SJSA1 (cell line): ENCODE measurements around the gene PROSER2. TPM values are rescaled to one million over a fixed set of nuclear protein-coding genes. Genes with fewer than 3 reads are reported as not detected.

Experiments
- DNase-seq, 2 experiments: peaks; one replicate each; pipeline ENCODE4 v3.0.0-alpha.2; 2015 to 2020; ENCODE audit warnings: low spot score in 2 of 2, low read depth in 1 of 2
- H3K27ac ChIP-seq: fragments of 250-450 bp; sonication (Bioruptor Pico); 2 replicates; pipeline ENCODE4 v1.5.1; 2020; ENCODE audit warnings: mild to moderate bottlenecking, moderate library complexity
- H3K27me3 ChIP-seq: fragments of 250-450 bp; sonication (Bioruptor Pico); replicated peaks from 2 replicates; pipeline ENCODE4 v1.5.1; 2020; ENCODE audit warnings: mild to moderate bottlenecking, moderate library complexity
- H3K36me3 ChIP-seq: fragments of 250-450 bp; sonication (Bioruptor Pico); 2 replicates; pipeline ENCODE4 v1.5.1; 2020; ENCODE audit warnings: mild to moderate bottlenecking
- H3K4me1 ChIP-seq: fragments of 250-450 bp; sonication (Bioruptor Pico); replicated peaks from 2 replicates; pipeline ENCODE4 v1.6.1; 2021; ENCODE audit warnings: mild to moderate bottlenecking
- H3K4me3 ChIP-seq: fragments of 250-450 bp; sonication (Bioruptor Pico); 2 replicates; pipeline ENCODE4 v1.5.1; 2020; ENCODE audit warnings: mild to moderate bottlenecking
- H3K9me3 ChIP-seq: fragments of 250-450 bp; sonication (Bioruptor Pico); replicated peaks from 2 replicates; pipeline ENCODE4 v1.5.1; 2020; ENCODE audit warnings: mild to moderate bottlenecking
- total RNA-seq: library from RNA; depleted of rRNA; stranded (reverse); fragments of >200 nt; shearing (Covaris generic); gene quantifications from 2 replicates; pipeline ENCODE4 v1.2.3, GENCODE V29; 2014

The PROSER2 gene
- total RNA-seq, 1 experiment from 2014 or later: 3.0 TPM

DNA sequence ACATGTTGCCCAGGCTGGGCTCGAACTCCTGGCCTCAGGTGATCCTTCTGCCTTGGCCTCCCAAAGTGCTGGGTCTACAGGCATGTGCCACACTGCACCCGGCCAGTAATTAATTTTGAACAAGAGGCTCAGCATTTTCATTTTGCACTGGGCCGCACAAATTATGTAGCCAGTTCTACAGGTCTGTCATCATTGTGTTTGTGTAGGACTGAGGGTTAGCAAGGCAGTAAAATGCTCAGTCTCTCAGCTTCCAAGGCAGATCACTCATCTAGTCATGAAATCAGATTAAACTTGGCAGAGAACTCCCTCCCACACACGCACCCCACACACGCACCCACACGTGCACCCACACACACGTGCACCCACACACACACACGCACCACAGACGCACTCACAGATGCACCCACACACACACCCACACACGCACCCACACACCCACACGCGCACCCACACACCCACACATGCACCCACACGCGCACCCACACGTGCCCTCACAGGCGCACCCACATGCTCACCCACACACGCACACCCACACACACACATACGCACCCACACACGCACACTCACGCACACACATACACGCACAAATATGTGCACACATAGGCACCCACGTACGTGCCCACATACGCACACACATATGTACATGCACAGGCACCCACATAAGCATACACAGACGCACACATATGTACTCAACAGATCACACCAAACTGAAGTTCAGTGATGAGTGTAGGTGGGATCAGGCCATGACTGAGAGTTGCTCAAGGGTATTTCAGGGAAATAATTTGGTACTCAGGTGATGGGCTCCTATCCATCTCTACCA is 27.8 kb upstream of the PROSER2 start:
- Histone ChIP-seq H3K4me3 (no peak overlapping the region), H3K27ac (no peak overlapping the region), H3K27me3 (no peaks in the 10 kb centered on the region), H3K4me1 (peaks cover 10% of the 10 kb centered on the region), H3K9me3 (no peaks in the 10 kb centered on the region), H3K36me3 (no peaks in the 10 kb centered on the region)
- DNase-seq: no peak

DNA sequence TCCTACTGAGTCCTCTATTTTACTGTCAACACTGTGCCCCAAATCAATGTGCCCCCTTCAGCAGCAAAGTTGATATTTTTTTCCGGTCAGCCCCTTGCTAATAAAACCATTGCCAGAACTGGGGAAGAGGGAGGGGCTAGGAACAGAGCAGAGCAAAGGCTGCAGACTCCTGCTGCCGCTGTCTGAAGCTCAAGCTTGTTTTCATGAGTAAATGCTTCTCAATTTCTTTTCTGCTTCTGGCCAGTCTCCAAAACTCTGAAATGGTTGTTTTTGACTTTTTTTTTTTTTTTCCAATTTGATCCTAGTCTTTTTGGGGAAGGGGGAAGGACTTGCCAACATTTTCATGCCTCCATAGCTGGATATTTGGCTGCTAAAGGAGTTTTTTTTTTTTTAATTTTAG is 26.7 kb upstream of the PROSER2 start:
- Histone ChIP-seq H3K27me3 (no peaks in the 10 kb centered on the region), H3K4me1 (peaks cover 10% of the 10 kb centered on the region), H3K36me3 (no peaks in the 10 kb centered on the region), H3K9me3 (no peaks in the 10 kb centered on the region), H3K4me3 (no peak overlapping the region), H3K27ac (no peak overlapping the region)
- no peak for DNase-seq

DNA sequence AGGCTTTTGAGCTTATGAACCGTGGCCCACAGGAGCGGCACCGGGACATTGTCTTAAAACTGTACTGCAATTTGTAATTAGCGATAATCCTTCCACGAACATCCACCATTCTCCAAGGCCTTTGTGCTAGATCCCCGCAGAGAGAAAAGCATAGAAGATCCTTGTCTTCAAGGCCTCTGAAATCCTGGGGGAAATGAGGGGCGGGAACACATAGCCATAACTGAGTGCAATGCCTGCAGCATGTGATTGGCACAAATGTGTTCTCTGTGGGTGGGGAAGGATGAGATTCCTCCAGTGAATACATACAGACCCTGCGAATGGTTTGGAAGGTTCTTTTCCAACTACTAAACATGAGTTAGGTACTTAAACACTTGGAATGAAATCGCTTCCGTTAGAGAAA is 25.9 kb upstream of the PROSER2 start:
- Histone ChIP-seq H3K4me1 (peaks cover 10% of the 10 kb centered on the region), H3K36me3 (no peaks in the 10 kb centered on the region), H3K4me3 (no peak overlapping the region), H3K9me3 (no peaks in the 10 kb centered on the region), H3K27ac (no peak overlapping the region), H3K27me3 (no peaks in the 10 kb centered on the region)
- no peak for DNase-seq

DNA sequence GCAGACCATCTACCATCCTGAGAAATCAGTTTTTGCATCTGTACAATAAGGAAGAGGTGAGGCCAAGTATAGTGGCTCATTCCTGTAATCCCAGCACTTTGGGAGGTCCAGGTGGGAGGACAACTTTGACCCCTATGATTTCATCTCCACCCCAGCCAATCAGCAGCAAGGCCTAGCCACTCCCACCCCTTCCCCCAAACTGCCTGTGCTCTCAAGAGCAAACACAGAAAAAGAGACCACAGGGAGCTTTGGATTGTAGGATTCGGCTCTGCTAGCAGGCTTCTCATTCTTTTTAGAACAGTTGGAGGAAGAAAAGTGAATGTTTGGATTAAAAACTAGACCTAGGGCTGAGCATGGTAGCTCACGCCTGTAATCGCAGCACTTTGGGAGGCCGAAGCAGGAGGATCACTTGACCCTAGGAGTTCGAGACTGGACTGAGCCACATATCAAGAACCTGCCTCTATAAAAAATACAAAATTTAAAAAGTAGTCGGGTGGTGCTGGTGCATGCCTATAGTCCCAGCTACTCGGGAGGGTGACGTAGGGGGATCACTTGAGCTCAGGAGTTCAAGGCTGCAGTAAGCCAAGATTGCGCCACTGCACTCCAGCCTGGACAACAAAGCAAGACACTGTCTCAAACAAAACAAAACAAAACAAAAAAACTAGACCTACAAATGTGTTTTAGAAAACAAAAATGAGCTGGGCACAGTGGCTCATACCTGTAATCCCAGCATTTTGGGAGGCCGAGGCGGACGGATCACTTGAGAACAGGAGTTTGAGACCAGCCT is 25.1 kb upstream of the PROSER2 start:
- no peak overlapping the region for H3K27ac ChIP-seq
- no peak for DNase-seq

DNA sequence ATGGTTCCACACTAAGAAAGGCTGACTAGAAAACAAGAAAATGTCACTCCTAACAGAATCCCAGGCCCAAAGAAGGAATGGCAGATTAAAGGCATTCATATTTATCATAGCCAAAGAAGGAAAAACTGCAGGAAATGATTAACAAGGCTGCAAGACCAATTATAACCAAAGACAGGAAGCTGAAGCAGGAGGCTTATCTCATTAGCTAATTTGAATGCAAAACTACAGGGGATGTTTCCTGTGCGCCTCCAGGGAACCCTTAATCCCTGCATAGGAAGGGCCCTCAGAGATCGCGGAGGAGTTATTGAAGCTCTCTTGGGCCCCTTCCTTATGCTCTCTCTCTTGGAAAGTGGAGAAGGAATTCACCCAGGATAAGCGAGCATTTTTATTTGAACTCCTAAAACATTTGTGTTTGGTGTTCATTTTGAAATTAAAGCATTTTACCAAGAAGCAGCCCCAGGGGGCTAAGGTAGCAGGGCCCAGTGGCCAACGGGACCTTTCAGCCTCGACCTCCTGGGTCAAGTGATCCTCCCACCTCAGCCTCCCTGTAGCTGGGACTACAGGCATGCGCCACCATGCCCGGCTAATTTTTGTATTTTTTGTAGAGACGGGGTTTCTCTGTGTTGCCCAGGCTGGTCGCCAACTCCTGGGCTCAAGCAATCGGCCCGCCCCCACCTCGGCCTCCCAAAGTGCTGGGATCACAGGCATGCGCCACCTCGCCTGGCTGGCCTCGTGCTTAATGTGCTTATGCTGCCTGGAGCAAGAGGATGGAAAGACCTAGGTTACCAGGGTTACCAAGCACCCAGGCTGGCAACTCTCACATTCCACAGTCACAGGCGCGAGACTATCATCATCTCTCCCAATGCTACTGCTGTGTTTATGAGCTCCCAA is 24.1 kb upstream of the PROSER2 start:
- DNase-seq: no peak
- H3K27ac ChIP-seq: no peak overlapping the region

More for the DNA sequence above, 25.1 kb upstream of the PROSER2 start:
- no peaks in the 10 kb centered on the region for H3K27me3 ChIP-seq
- H3K9me3 ChIP-seq: no peaks in the 10 kb centered on the region
- peaks cover 10% of the 10 kb centered on the region for H3K4me1 ChIP-seq
- H3K36me3 ChIP-seq: no peaks in the 10 kb centered on the region
- no peak overlapping the region for H3K4me3 ChIP-seq

DNA sequence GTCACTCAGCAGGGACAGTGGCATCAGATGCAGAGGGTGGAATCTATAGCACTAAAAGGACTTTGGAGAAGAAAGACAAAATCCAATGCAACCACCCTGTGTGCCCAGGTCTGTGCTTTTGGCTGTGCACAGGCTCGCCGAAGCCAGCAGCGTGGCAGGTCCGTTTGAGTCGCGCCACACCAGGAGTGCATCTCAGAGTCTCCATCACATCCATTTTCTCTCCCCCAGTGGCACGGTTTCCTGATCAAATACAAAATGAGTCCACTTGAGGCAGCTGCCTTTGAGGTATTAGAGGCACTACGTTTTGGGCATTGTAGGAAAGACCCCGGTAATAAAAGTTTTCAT is 23.4 kb upstream of the PROSER2 start:
- no peaks in the 10 kb centered on the region for H3K36me3 ChIP-seq
- no peaks in the 10 kb centered on the region for H3K9me3 ChIP-seq
- no peaks in the 10 kb centered on the region for H3K4me1 ChIP-seq
- no peak for DNase-seq
- H3K27ac ChIP-seq: no peak overlapping the region
- H3K4me3 ChIP-seq: no peak overlapping the region
- H3K27me3 ChIP-seq: no peaks in the 10 kb centered on the region

More for the DNA sequence above, 24.1 kb upstream of the PROSER2 start:
- H3K36me3 ChIP-seq: no peaks in the 10 kb centered on the region
- H3K4me1 ChIP-seq: peaks cover 4% of the 10 kb centered on the region
- no peaks in the 10 kb centered on the region for H3K27me3 ChIP-seq
- no peak overlapping the region for H3K4me3 ChIP-seq
- no peaks in the 10 kb centered on the region for H3K9me3 ChIP-seq

DNA sequence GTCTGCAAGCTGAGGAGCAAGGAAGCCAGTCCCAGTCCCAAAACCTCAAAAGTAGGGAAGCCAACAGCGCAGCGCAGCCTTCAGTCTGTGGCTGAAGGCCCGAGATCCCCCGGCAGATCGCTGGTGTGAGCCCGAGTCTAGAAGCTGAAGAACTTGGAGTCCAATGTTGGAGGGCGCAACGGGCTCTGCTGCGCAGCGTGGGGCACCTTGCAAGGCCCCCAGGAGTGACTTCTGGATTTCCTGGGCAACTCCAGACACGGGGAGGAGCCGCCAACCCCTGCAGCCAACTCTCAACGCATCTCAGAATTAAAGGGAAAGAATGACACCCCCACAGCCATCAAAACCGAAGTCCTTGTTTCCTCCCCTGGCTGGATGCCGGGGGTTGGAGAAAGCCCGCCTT is 18.8 kb upstream of the PROSER2 start:
- H3K4me3 ChIP-seq: no peak overlapping the region
- no peaks in the 10 kb centered on the region for H3K9me3 ChIP-seq
- no peaks in the 10 kb centered on the region for H3K36me3 ChIP-seq
- no peak for DNase-seq
- H3K4me1 ChIP-seq: no peaks in the 10 kb centered on the region
- H3K27me3 ChIP-seq: no peaks in the 10 kb centered on the region
- H3K27ac ChIP-seq: no peak overlapping the region

DNA sequence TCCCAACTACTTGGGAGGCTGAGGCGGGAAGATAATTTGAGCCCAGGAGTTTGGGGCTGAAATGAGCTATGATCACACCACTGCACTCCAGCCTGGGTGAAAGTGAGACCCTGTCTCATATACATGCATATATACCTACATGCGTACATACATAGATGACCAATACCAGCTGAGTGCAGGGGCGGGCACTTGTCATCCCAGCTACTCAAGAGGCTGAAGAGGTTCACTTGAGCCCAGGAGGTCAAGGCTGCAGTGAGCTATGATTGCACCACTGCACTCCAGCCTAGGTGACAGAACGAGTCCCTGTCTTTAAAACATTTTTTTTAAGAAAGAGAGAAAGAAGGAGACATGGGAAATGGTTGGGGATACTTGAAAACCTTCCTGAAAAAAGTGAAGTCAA is 17.4 kb upstream of the PROSER2 start:
- DNase-seq: no peak
- Histone ChIP-seq H3K27me3 (no peaks in the 10 kb centered on the region), H3K27ac (no peak overlapping the region), H3K9me3 (no peaks in the 10 kb centered on the region), H3K4me1 (peaks cover 9% of the 10 kb centered on the region), H3K4me3 (no peak overlapping the region), H3K36me3 (no peaks in the 10 kb centered on the region)

DNA sequence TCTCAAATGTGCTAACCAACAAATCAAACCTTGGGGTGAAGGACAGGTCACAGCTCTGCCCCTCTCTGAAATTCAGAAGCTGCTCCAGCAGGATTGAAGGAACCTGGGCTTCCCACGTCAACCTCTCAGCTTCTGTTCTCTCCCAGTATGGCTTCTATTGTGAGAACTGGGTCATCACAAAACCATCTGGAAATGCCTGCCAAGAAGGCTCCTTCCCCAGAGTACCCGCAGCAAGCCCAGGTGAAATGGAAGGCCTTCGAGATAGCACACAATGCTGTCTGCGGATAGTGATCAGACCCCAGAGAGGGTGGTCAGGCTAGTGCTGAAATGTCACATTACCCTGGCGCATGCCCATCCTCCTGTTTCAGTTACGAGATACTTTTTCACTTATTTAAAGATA is 16.4 kb upstream of the PROSER2 start:
- Histone ChIP-seq H3K4me3 (no peak overlapping the region), H3K9me3 (no peaks in the 10 kb centered on the region), H3K27ac (no peak overlapping the region), H3K36me3 (no peaks in the 10 kb centered on the region), H3K4me1 (peaks cover 9% of the 10 kb centered on the region), H3K27me3 (peaks cover 2% of the 10 kb centered on the region; the same call in 1 of the 2 replicates)
- no peak for DNase-seq

DNA sequence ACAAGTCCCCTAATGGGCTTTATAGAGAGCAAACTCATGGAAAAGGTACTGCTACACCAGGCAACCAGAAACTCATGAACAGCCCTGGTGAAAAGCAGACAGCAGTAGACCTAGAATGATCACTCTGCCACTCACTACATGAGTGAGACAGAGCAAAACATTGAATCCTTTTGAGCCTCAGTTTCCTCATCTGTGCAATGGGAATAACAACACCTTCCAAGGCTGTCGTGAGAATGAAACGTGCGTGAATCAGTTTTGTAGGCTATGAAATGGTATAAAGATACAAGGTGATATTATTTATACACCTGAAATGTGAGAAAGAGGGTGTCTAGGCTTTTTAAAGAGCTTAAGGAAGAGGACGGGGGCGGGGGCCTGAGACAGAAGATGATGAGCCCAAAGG is 14.3 kb upstream of the PROSER2 start:
- Histone ChIP-seq H3K9me3 (no peaks in the 10 kb centered on the region), H3K27ac (no peak overlapping the region), H3K4me1 (peaks cover 9% of the 10 kb centered on the region), H3K27me3 (peaks cover 2% of the 10 kb centered on the region; the same call in 1 of the 2 replicates), H3K4me3 (no peak overlapping the region), H3K36me3 (no peaks in the 10 kb centered on the region)
- no peak for DNase-seq

DNA sequence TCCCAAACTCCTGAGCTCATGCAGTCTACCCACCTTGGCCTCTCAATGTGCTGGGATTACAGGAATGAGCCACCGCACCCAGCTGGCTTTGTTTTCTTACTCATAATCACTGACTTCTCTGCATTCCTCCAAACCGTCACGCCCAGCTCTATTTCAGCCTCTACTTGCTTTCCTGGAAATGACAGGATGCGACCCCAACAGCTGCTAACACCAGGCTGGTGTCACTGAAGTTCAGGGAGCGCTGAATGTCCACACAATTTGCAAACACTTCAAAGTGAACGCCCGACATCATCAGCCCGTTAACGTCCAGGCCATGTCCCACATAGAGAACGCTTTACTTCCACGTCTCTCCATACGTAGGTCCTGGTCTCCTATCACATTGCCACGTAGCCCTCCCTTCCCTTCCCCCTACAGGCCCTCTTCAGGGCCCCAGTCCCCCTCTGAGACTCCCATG is 12.8 kb upstream of the PROSER2 start:
- no peak overlapping the region for H3K27ac ChIP-seq
- H3K36me3 ChIP-seq: no peaks in the 10 kb centered on the region
- H3K9me3 ChIP-seq: no peaks in the 10 kb centered on the region
- no peak overlapping the region for H3K4me3 ChIP-seq
- H3K27me3 ChIP-seq: peaks cover 2% of the 10 kb centered on the region; the same call in 1 of the 2 replicates
- DNase-seq: peak; percentile 3 to 50
- peaks cover 9% of the 10 kb centered on the region for H3K4me1 ChIP-seq

DNA sequence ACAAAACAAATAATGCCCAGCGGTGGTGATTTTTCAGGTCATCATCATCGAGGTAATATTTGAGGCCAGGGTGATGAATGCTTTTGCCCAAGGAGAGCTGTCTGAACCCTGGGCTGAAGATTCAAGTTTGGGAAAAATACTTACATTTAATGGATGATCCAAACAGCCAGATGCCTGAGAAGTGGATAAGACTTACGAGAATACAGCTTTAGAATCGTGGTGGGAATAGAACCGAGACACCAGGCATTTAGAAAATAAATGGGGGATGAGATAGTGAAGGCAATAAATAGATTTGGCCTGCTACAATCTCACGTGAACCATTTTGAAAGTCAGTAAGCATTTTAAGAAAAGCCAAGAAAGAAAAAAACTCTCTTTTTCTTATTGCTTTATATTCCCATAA is 12.2 kb upstream of the PROSER2 start:
- H3K27me3 ChIP-seq: peaks cover 2% of the 10 kb centered on the region; the same call in 1 of the 2 replicates
- no peak overlapping the region for H3K4me3 ChIP-seq
- DNase-seq: no peak
- peaks cover 9% of the 10 kb centered on the region for H3K4me1 ChIP-seq
- H3K27ac ChIP-seq: no peak overlapping the region
- no peaks in the 10 kb centered on the region for H3K36me3 ChIP-seq
- H3K9me3 ChIP-seq: no peaks in the 10 kb centered on the region

DNA sequence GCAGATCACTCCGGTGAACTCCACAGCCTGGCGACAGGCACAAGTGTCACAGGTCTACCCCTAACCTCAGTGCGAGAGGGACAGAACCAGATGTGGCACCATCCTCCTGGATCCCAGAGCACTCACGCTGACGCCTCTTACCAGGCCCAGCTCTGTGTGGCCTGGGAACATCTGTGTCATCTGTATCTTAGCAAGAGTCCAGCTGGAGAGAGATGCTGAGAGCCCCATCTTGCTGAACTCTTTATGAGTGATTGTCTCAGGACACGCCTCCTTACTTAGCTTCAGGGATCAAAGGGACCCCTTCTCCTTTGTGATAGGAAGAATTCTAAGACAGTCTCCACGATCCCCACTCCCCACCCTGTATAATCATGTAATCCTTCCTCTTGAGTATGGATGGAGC is 10.0 kb upstream of the PROSER2 start:
- Histone ChIP-seq H3K27ac (no peak overlapping the region), H3K9me3 (no peaks in the 10 kb centered on the region)

More for the DNA sequence above, 10.0 kb upstream of the PROSER2 start:
- Histone ChIP-seq H3K4me1 (peaks cover 9% of the 10 kb centered on the region), H3K36me3 (no peaks in the 10 kb centered on the region), H3K27me3 (peaks cover 2% of the 10 kb centered on the region; the same call in 1 of the 2 replicates), H3K4me3 (no peak overlapping the region)
- no peak for DNase-seq
